ENCODE results near the gene DAD1. TPM values are rescaled to one million over a fixed set of nuclear protein-coding genes. Genes with fewer than 3 reads are reported as not detected.

Gene DAD1
- total and polyA plus RNA-seq, 2 experiments from 2014 or later = 327 to 463 TPM

- Histone ChIP-seq H3K27me3 (no peaks in the 10 kb centered on the region), H3K79me2 (no peaks in the 10 kb centered on the region), H3K9me3 (ENCODE audit: low read depth) (no peaks in the 10 kb centered on the region), H3K4me3 (no peak overlapping the region), H3K4me2 (no peak overlapping the region), H2AFZ (no peak overlapping the region), H3K9me2 (replicated peaks; ENCODE audit: insufficient read depth) (no peaks in the 10 kb centered on the region), H3K36me3 (replicated peaks; ENCODE audit: insufficient read depth, low read depth) (no peaks in the 10 kb centered on the region), H4K20me1 (ENCODE audit: insufficient read depth, poor library complexity, severe bottlenecking) (no peaks in the 10 kb centered on the region), H3K27ac (peak overlapping the region; percentile 86), H3K4me1 (ENCODE audit: insufficient read depth) (peaks cover 39% of the 10 kb centered on the region)
- DNase-seq (ENCODE audit: low spot score) = no peak
- TF ChIP-seq EZH2 (IDR thresholded peaks at IDR 0.05; ENCODE audit: borderline replicate concordance) (no peak), EZH2phosphoT487 (IDR thresholded peaks at IDR 0.05; ENCODE audit: low read depth, severe bottlenecking, unreplicated experiment) (no peak), CTCF (IDR thresholded peaks at IDR 0.05; ENCODE audit: poor library complexity) (no peak)
- 52% methylated on average over 1 of the region's 1 CpG for WGBS (ENCODE audit: low lambda C conversion rate, missing lambda C conversion rate)
Observed at GRCh38 chr14:22559041-22559440, 30.0 kb downstream of the DAD1 start.

- Histone ChIP-seq H3K9me2 (replicated peaks; ENCODE audit: insufficient read depth) (no peaks in the 10 kb centered on the region), H3K4me1 (ENCODE audit: insufficient read depth) (peaks cover 39% of the 10 kb centered on the region), H3K4me2 (no peak overlapping the region), H4K20me1 (ENCODE audit: insufficient read depth, poor library complexity, severe bottlenecking) (no peaks in the 10 kb centered on the region), H3K27ac (peak overlapping the region; percentile 86), H3K27me3 (no peaks in the 10 kb centered on the region), H3K79me2 (no peaks in the 10 kb centered on the region), H2AFZ (no peak overlapping the region), H3K36me3 (replicated peaks; ENCODE audit: insufficient read depth, low read depth) (no peaks in the 10 kb centered on the region), H3K9me3 (ENCODE audit: low read depth) (no peaks in the 10 kb centered on the region), H3K4me3 (no peak overlapping the region)
- whole genome bisulfite sequencing (ENCODE audit: low lambda C conversion rate, missing lambda C conversion rate) = 84% methylated on average over 25 of the region's 25 CpGs
- TF ChIP-seq EZH2phosphoT487 (IDR thresholded peaks at IDR 0.05; ENCODE audit: low read depth, severe bottlenecking, unreplicated experiment) = no peak
- no peak for TF ChIP-seq CTCF (IDR thresholded peaks at IDR 0.05; ENCODE audit: poor library complexity)
- no peak for TF ChIP-seq EZH2 (IDR thresholded peaks at IDR 0.05; ENCODE audit: borderline replicate concordance)
- DNase-seq (ENCODE audit: low spot score) = no peak
Observed at GRCh38 chr14:22558221-22558913, 30.7 kb downstream of the DAD1 start.

- Histone ChIP-seq H2AFZ (no peak overlapping the region), H3K27ac (peak overlapping the region; percentile 86), H3K36me3 (replicated peaks; ENCODE audit: insufficient read depth, low read depth) (no peaks in the 10 kb centered on the region), H3K9me2 (replicated peaks; ENCODE audit: insufficient read depth) (no peaks in the 10 kb centered on the region), H3K9me3 (ENCODE audit: low read depth) (no peaks in the 10 kb centered on the region), H3K4me3 (no peak overlapping the region), H3K4me1 (ENCODE audit: insufficient read depth) (peaks cover 38% of the 10 kb centered on the region), H4K20me1 (ENCODE audit: insufficient read depth, poor library complexity, severe bottlenecking) (no peaks in the 10 kb centered on the region), H3K4me2 (no peak overlapping the region), H3K27me3 (no peaks in the 10 kb centered on the region), H3K79me2 (no peaks in the 10 kb centered on the region)
- 80% methylated on average over 1 of the region's 1 CpG for WGBS (ENCODE audit: low lambda C conversion rate, missing lambda C conversion rate)
- DNase-seq (ENCODE audit: low spot score) = no peak
- no peak for TF ChIP-seq EZH2 (IDR thresholded peaks at IDR 0.05; ENCODE audit: borderline replicate concordance)
- no peak for TF ChIP-seq EZH2phosphoT487 (IDR thresholded peaks at IDR 0.05; ENCODE audit: low read depth, severe bottlenecking, unreplicated experiment)
- no peak for TF ChIP-seq CTCF (IDR thresholded peaks at IDR 0.05; ENCODE audit: poor library complexity)
Observed at GRCh38 chr14:22557846-22558220, 31.2 kb downstream of the DAD1 start.
